Uterus (tissue), 2 donors: ENCODE measurements around the gene SNAPC2.

ENCODE experiments used
- CTCF ChIP-seq, 4 experiments: fragments of 200-600 bp in 2 of 4; fragments of 450-650 bp in 2 of 4; sonication (generic) in 2 of 4; IDR thresholded peaks; one replicate each; pipeline ENCODE4 v1.5.1; 2016 to 2019; ENCODE audit warnings: antibody characterized with exemption in 4 of 4, mild to moderate bottlenecking in 2 of 4, moderate library complexity in 1 of 4
- POLR2A ChIP-seq, 2 donors: fragments of 450-650 bp; IDR thresholded peaks; one replicate each; pipeline ENCODE4 v1.6.1; 2016; ENCODE audit warnings: antibody characterized with exemption in 2 of 2, mild to moderate bottlenecking in 1 of 2, moderate library complexity in 1 of 2

GRCh38 chr19:7942981-7943443 is 22.9 kb downstream of the SNAPC2 start:
- TF ChIP-seq CTCF (IDR thresholded peaks at IDR 0.05) (no peak), POLR2A (IDR thresholded peaks at IDR 0.05) (no peak)
